DOHH2 (cell line): ENCODE results near the gene U2AF2.

Experiments
- H3F3A ChIP-seq: fragments of 200-600 bp; sonication (generic), shearing (Covaris generic); 2 replicates; pipeline ENCODE4 v1.6.0; 2016; ENCODE audit warnings: antibody characterized with exemption, mild to moderate bottlenecking; ENCODE audit not compliant: control insufficient read depth, insufficient read depth
- H3K27ac ChIP-seq: fragments of 200-600 bp; sonication (generic); 2 replicates; pipeline ENCODE4 v1.5.1; 2014; ENCODE audit warnings: low read depth, mild to moderate bottlenecking, low read length, moderate library complexity
- H3K27me3 ChIP-seq: fragments of 200-600 bp; sonication (generic); 2 replicates; pipeline ENCODE4 v1.6.1; 2014; ENCODE audit warnings: mild to moderate bottlenecking, low read length, mixed read lengths; ENCODE audit not compliant: control insufficient read depth
- H3K36me3 ChIP-seq: fragments of 200-600 bp; sonication (generic); 2 replicates; pipeline ENCODE4 v1.6.1; 2014; ENCODE audit warnings: mild to moderate bottlenecking, low read length, moderate library complexity, mixed read lengths; ENCODE audit not compliant: control insufficient read depth
- H3K4me1 ChIP-seq: fragments of 200-600 bp; sonication (generic); 2 replicates; pipeline ENCODE4 v1.6.1; 2014; ENCODE audit warnings: mild to moderate bottlenecking, low read length, mixed read lengths; ENCODE audit not compliant: control insufficient read depth
- H3K4me2 ChIP-seq: fragments of 200-600 bp; sonication (generic); 2 replicates; pipeline ENCODE4 v1.6.0; 2014; ENCODE audit warnings: mild to moderate bottlenecking, low read length, moderate library complexity
- H3K4me3 ChIP-seq: fragments of 200-600 bp; sonication (generic); 2 replicates; pipeline ENCODE4 v1.5.1; 2014; ENCODE audit warnings: mild to moderate bottlenecking, low read length, mixed read lengths
- H3K79me2 ChIP-seq: fragments of 200-600 bp; sonication (generic); 2 replicates; pipeline ENCODE4 v1.6.1; 2014; ENCODE audit warnings: mild to moderate bottlenecking, low read length, mixed read lengths; ENCODE audit not compliant: control insufficient read depth
- H3K9me2 ChIP-seq: fragments of 200-600 bp; sonication (generic); replicated peaks from 2 replicates; pipeline ENCODE4 v1.6.1; 2014; ENCODE audit warnings: mild to moderate bottlenecking, low read length, mixed read lengths; ENCODE audit not compliant: control insufficient read depth
- H3K9me3 ChIP-seq: fragments of 200-600 bp; sonication (generic); 2 replicates; pipeline ENCODE4 v1.6.1; 2014; ENCODE audit warnings: antibody characterized with exemption, low read length, mixed read lengths; ENCODE audit not compliant: control insufficient read depth, insufficient read depth
- H4K20me1 ChIP-seq: fragments of 200-600 bp; sonication (generic); 2 replicates; pipeline ENCODE4 v1.6.0; 2014; ENCODE audit warnings: low read depth, mild to moderate bottlenecking, antibody characterized with exemption, low read length, moderate library complexity; ENCODE audit not compliant: control insufficient read depth, insufficient read depth
- CTCF ChIP-seq: fragments of 200-600 bp; sonication (generic); IDR thresholded peaks from one replicate; pipeline ENCODE4 v1.5.1; 2014; ENCODE audit warnings: antibody characterized with exemption, mild to moderate bottlenecking, low read depth, low read length; ENCODE audit not compliant: poor library complexity, severe bottlenecking
- EZH2phosphoT487 ChIP-seq: fragments of 200-600 bp; sonication (generic); IDR thresholded peaks from 2 replicates; pipeline ENCODE4 v1.6.1; 2017; ENCODE audit warnings: borderline replicate concordance, mild to moderate bottlenecking, antibody characterized with exemption, low read length, moderate library complexity, mixed read lengths

U2AF2 gene

GRCh38 chr19:55644842-55645511 lies 9.9 kb upstream of the U2AF2 start:
- Histone ChIP-seq H4K20me1 (no peaks in the 10 kb centered on the region), H3K4me1 (peaks cover 63% of the 10 kb centered on the region), H3K4me2 (peak overlapping the region; percentile 87), H3F3A (peaks cover 38% of the 10 kb centered on the region), H3K4me3 (peak overlapping the region; percentile 95), H3K9me2 (no peaks in the 10 kb centered on the region), H3K9me3 (no peaks in the 10 kb centered on the region), H3K27me3 (no peaks in the 10 kb centered on the region), H3K79me2 (peaks cover 83% of the 10 kb centered on the region), H3K36me3 (peaks cover 66% of the 10 kb centered on the region), H3K27ac (peak overlapping the region; percentile 99)
- TF ChIP-seq CTCF (no peak), EZH2phosphoT487 (no peak)

- peak overlapping the region; percentile 99 for H3K27ac ChIP-seq
- peak overlapping the region; percentile 95 for H3K4me3 ChIP-seq
- H3K4me1 ChIP-seq = peaks cover 60% of the 10 kb centered on the region
These were observed 9.3 kb upstream of the U2AF2 start for GRCh38 chr19:55645512-55645881.

GRCh38 chr19:55646889-55647731 lies 7.7 kb upstream of the U2AF2 start:
- Histone ChIP-seq H3K4me3 (peak overlapping the region; percentile 94), H3K4me2 (peak overlapping the region; percentile 87), H4K20me1 (no peaks in the 10 kb centered on the region), H3K9me2 (no peaks in the 10 kb centered on the region), H3K79me2 (peaks cover 85% of the 10 kb centered on the region), H3K4me1 (peaks cover 58% of the 10 kb centered on the region), H3K27ac (peak overlapping the region; percentile 99), H3K27me3 (no peaks in the 10 kb centered on the region), H3F3A (peaks cover 26% of the 10 kb centered on the region), H3K9me3 (no peaks in the 10 kb centered on the region), H3K36me3 (peaks cover 83% of the 10 kb centered on the region)
- TF ChIP-seq EZH2phosphoT487 = no peak
- TF ChIP-seq CTCF = no peak

More at GRCh38 chr19:55645512-55645881, 9.3 kb upstream of the U2AF2 start:
- Histone ChIP-seq H3K79me2 (peaks cover 89% of the 10 kb centered on the region), H3K36me3 (peaks cover 71% of the 10 kb centered on the region), H3K9me2 (no peaks in the 10 kb centered on the region), H4K20me1 (no peaks in the 10 kb centered on the region), H3K9me3 (no peaks in the 10 kb centered on the region), H3K27me3 (no peaks in the 10 kb centered on the region), H3F3A (peaks cover 34% of the 10 kb centered on the region), H3K4me2 (peak overlapping the region; percentile 87)
- no peak for TF ChIP-seq EZH2phosphoT487
- TF ChIP-seq CTCF = no peak
